DOHH2 (cell line): ENCODE results near the gene SNCAIP.

Experiments
- H3F3A ChIP-seq: fragments of 200-600 bp; sonication (generic), shearing (Covaris generic); 2 replicates; pipeline ENCODE4 v1.6.0; 2016; ENCODE audit warnings: antibody characterized with exemption, mild to moderate bottlenecking; ENCODE audit not compliant: control insufficient read depth, insufficient read depth
- H3K27ac ChIP-seq: fragments of 200-600 bp; sonication (generic); 2 replicates; pipeline ENCODE4 v1.5.1; 2014; ENCODE audit warnings: low read depth, mild to moderate bottlenecking, low read length, moderate library complexity
- H3K27me3 ChIP-seq: fragments of 200-600 bp; sonication (generic); 2 replicates; pipeline ENCODE4 v1.6.1; 2014; ENCODE audit warnings: mild to moderate bottlenecking, low read length, mixed read lengths; ENCODE audit not compliant: control insufficient read depth
- H3K36me3 ChIP-seq: fragments of 200-600 bp; sonication (generic); 2 replicates; pipeline ENCODE4 v1.6.1; 2014; ENCODE audit warnings: mild to moderate bottlenecking, low read length, moderate library complexity, mixed read lengths; ENCODE audit not compliant: control insufficient read depth
- H3K4me1 ChIP-seq: fragments of 200-600 bp; sonication (generic); 2 replicates; pipeline ENCODE4 v1.6.1; 2014; ENCODE audit warnings: mild to moderate bottlenecking, low read length, mixed read lengths; ENCODE audit not compliant: control insufficient read depth
- H3K4me2 ChIP-seq: fragments of 200-600 bp; sonication (generic); 2 replicates; pipeline ENCODE4 v1.6.0; 2014; ENCODE audit warnings: mild to moderate bottlenecking, low read length, moderate library complexity
- H3K4me3 ChIP-seq: fragments of 200-600 bp; sonication (generic); 2 replicates; pipeline ENCODE4 v1.5.1; 2014; ENCODE audit warnings: mild to moderate bottlenecking, low read length, mixed read lengths
- H3K79me2 ChIP-seq: fragments of 200-600 bp; sonication (generic); 2 replicates; pipeline ENCODE4 v1.6.1; 2014; ENCODE audit warnings: mild to moderate bottlenecking, low read length, mixed read lengths; ENCODE audit not compliant: control insufficient read depth
- H3K9me2 ChIP-seq: fragments of 200-600 bp; sonication (generic); replicated peaks from 2 replicates; pipeline ENCODE4 v1.6.1; 2014; ENCODE audit warnings: mild to moderate bottlenecking, low read length, mixed read lengths; ENCODE audit not compliant: control insufficient read depth
- H3K9me3 ChIP-seq: fragments of 200-600 bp; sonication (generic); 2 replicates; pipeline ENCODE4 v1.6.1; 2014; ENCODE audit warnings: antibody characterized with exemption, low read length, mixed read lengths; ENCODE audit not compliant: control insufficient read depth, insufficient read depth
- H4K20me1 ChIP-seq: fragments of 200-600 bp; sonication (generic); 2 replicates; pipeline ENCODE4 v1.6.0; 2014; ENCODE audit warnings: low read depth, mild to moderate bottlenecking, antibody characterized with exemption, low read length, moderate library complexity; ENCODE audit not compliant: control insufficient read depth, insufficient read depth
- EZH2phosphoT487 ChIP-seq: fragments of 200-600 bp; sonication (generic); IDR thresholded peaks from 2 replicates; pipeline ENCODE4 v1.6.1; 2017; ENCODE audit warnings: borderline replicate concordance, mild to moderate bottlenecking, antibody characterized with exemption, low read length, moderate library complexity, mixed read lengths
- TF ChIP-seq, protein P1 (sequence below): fragments of 200-600 bp; sonication (generic); IDR thresholded peaks from one replicate; pipeline ENCODE4 v1.5.1; 2014; ENCODE audit warnings: antibody characterized with exemption, mild to moderate bottlenecking, low read depth, low read length; ENCODE audit not compliant: poor library complexity, severe bottlenecking

Gene SNCAIP

DNA sequence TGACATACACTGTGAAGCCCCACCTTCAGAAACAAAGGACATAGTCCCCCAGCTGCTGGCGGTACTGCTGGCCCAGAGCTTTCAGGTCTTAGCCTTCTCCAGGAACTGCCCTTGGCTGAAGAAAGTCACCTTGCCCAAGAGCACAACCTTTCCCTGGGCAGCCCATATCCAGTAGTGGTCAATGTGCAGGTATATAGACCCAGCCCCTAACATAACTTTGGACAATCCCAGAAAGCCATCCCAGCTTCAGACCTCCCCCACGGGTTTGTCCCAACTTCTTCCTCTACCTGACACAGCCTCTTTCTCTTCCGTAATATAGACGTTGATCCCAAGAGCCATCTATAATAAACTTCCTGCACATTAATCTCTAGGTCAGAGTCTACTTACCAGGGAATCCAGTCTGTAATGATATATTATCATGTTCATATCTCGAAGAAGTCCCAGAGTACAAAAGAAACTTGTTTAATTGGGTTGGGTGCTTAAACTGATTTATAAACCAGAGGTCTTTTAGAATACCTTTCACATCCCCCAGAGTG lies 157.4 kb downstream of the SNCAIP start:
- Histone ChIP-seq H3K9me2 (no peaks in the 10 kb centered on the region), H3K79me2 (no peaks in the 10 kb centered on the region), H3K4me2 (no peak overlapping the region), H3K4me3 (no peak overlapping the region), H3K9me3 (no peaks in the 10 kb centered on the region), H4K20me1 (no peaks in the 10 kb centered on the region), H3F3A (no peaks in the 10 kb centered on the region), H3K27ac (no peak overlapping the region), H3K27me3 (no peaks in the 10 kb centered on the region), H3K4me1 (no peaks in the 10 kb centered on the region), H3K36me3 (no peaks in the 10 kb centered on the region)
- TF ChIP-seq, protein P1, sequence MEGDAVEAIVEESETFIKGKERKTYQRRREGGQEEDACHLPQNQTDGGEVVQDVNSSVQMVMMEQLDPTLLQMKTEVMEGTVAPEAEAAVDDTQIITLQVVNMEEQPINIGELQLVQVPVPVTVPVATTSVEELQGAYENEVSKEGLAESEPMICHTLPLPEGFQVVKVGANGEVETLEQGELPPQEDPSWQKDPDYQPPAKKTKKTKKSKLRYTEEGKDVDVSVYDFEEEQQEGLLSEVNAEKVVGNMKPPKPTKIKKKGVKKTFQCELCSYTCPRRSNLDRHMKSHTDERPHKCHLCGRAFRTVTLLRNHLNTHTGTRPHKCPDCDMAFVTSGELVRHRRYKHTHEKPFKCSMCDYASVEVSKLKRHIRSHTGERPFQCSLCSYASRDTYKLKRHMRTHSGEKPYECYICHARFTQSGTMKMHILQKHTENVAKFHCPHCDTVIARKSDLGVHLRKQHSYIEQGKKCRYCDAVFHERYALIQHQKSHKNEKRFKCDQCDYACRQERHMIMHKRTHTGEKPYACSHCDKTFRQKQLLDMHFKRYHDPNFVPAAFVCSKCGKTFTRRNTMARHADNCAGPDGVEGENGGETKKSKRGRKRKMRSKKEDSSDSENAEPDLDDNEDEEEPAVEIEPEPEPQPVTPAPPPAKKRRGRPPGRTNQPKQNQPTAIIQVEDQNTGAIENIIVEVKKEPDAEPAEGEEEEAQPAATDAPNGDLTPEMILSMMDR, result no peak
- TF ChIP-seq EZH2phosphoT487, result no peak

DNA sequence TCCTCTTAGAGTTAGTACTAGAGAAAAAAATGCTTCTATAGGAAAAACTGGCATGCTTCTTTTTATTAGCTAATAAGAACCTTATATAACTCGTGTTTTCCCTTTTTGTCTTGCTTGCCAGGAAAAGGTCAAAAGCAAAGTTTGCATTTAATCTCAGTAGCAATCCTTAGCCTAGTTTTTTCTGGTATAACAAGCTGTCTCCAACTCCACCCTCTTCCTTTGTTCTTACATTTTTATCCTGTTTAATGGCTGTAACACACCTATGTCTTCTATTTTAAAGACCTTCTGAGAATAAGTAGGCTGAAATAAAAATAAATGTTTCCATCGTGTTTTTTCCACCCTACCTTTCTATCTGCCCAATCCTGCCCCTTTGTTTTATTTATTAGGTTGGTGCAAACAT lies 158.3 kb downstream of the SNCAIP start:
- no peaks in the 10 kb centered on the region for H3K36me3 ChIP-seq
- H3K9me2 ChIP-seq, result no peaks in the 10 kb centered on the region
- H3K4me1 ChIP-seq, result no peaks in the 10 kb centered on the region
- H3K27ac ChIP-seq, result no peak overlapping the region
- H3K4me2 ChIP-seq, result no peak overlapping the region
- H3F3A ChIP-seq, result no peaks in the 10 kb centered on the region
- TF ChIP-seq, protein P1, result no peak
- H3K9me3 ChIP-seq, result no peaks in the 10 kb centered on the region
- no peak overlapping the region for H3K4me3 ChIP-seq
- H3K79me2 ChIP-seq, result no peaks in the 10 kb centered on the region
- H3K27me3 ChIP-seq, result no peaks in the 10 kb centered on the region
- no peaks in the 10 kb centered on the region for H4K20me1 ChIP-seq

GRCh38 chr5:122471031-122471751 lies 159.2 kb downstream of the SNCAIP start:
- TF ChIP-seq EZH2phosphoT487, result no peak
- TF ChIP-seq, protein P1, result no peak
- Histone ChIP-seq H3K4me2 (no peak overlapping the region), H3K9me3 (no peaks in the 10 kb centered on the region), H3K36me3 (no peaks in the 10 kb centered on the region), H3F3A (no peaks in the 10 kb centered on the region), H3K9me2 (no peaks in the 10 kb centered on the region), H3K27me3 (no peaks in the 10 kb centered on the region), H3K79me2 (no peaks in the 10 kb centered on the region), H3K4me3 (no peak overlapping the region), H3K4me1 (no peaks in the 10 kb centered on the region), H3K27ac (no peak overlapping the region), H4K20me1 (no peaks in the 10 kb centered on the region)
